Measurements from ENCODE around the gene PSMA7.

The PSMA7 gene

GRCh38 chr20:62136283-62137091 lies 6.7 kb downstream of the PSMA7 start:
- DNase-seq (ENCODE audit: low spot score), result peak; percentile 72

- DNase-seq (ENCODE audit: low spot score), result no peak
These were observed 7.5 kb downstream of the PSMA7 start for GRCh38 chr20:62135573-62136266.

- DNase-seq (ENCODE audit: low spot score), result peak; percentile 66
These were observed 8.4 kb downstream of the PSMA7 start for GRCh38 chr20:62134735-62135231.

GRCh38 chr20:62133864-62134263 lies 9.3 kb downstream of the PSMA7 start:
- no peak for DNase-seq (ENCODE audit: low spot score)

- no peak for DNase-seq (ENCODE audit: low spot score)
These were observed 9.9 kb downstream of the PSMA7 start for GRCh38 chr20:62133051-62133845.

- DNase-seq (ENCODE audit: low spot score), result no peak
These were observed 10.8 kb downstream of the PSMA7 start for GRCh38 chr20:62132421-62132820.

GRCh38 chr20:62131560-62132320 lies 11.5 kb downstream of the PSMA7 start:
- DNase-seq (ENCODE audit: low spot score), result no peak

- no peak for DNase-seq (ENCODE audit: low spot score)
These were observed 13.3 kb downstream of the PSMA7 start for GRCh38 chr20:62129731-62130531.

GRCh38 chr20:62128502-62128901 lies 14.7 kb downstream of the PSMA7 start:
- DNase-seq (ENCODE audit: low spot score), result no peak

GRCh38 chr20:62127799-62128198 lies 15.4 kb downstream of the PSMA7 start:
- DNase-seq (ENCODE audit: low spot score), result no peak

- DNase-seq (ENCODE audit: low spot score), result no peak
These were observed 17.1 kb downstream of the PSMA7 start for GRCh38 chr20:62126141-62126540.

GRCh38 chr20:62123450-62124118 lies 19.6 kb downstream of the PSMA7 start:
- peak; percentile 42 for DNase-seq (ENCODE audit: low spot score)

GRCh38 chr20:62122654-62123449 lies 20.3 kb downstream of the PSMA7 start:
- DNase-seq (ENCODE audit: low spot score), result peak; percentile 52

GRCh38 chr20:62121776-62122653 lies 21.2 kb downstream of the PSMA7 start, which contains the start of gene LSM14B:
LSM14B (plus strand) TSS chr20:62122475; CDS start chr20:62122667, 192 bp downstream.
- DNase-seq (ENCODE audit: low spot score), result peak; percentile 100

GRCh38 chr20:62120990-62121775 lies 22.0 kb downstream of the PSMA7 start:
- DNase-seq (ENCODE audit: low spot score), result no peak

GRCh38 chr20:62120365-62120762 lies 22.8 kb downstream of the PSMA7 start:
- no peak for DNase-seq (ENCODE audit: low spot score)

GRCh38 chr20:62119591-62120364 lies 23.4 kb downstream of the PSMA7 start:
- DNase-seq (ENCODE audit: low spot score), result no peak
